HepG2 (cell line): ENCODE data around the gene KIF3C. TPM values are rescaled to one million over a fixed set of nuclear protein-coding genes. Genes with fewer than 3 reads are reported as not detected.

ENCODE experiments used
- ATF7 ChIP-seq, 2 experiments: fragments of 450-650 bp in 1 of 2; sonication (generic) in 1 of 2; formaldehyde crosslinking in 1 of 2; IDR thresholded peaks; 2 replicates each; pipeline versions ENCODE4 v1.4.0 to v1.6.1; 2016 to 2020; ENCODE audit warnings: antibody characterized with exemption in 1 of 2, mild to moderate bottlenecking in 1 of 2, missing genetic modification reagents in 1 of 2
- CREB1 ChIP-seq, 2 experiments: fragments of 450-650 bp in 1 of 2; IDR thresholded peaks; 2 replicates each; pipeline ENCODE4 v1.6.1; 2016 to 2017; ENCODE audit warnings: control low read depth in 1 of 2, mild to moderate bottlenecking in 1 of 2, missing compliant biosample characterization in 1 of 2, missing genetic modification characterization in 1 of 2
- GFI1 ChIP-seq: sonication (generic); formaldehyde crosslinking; IDR thresholded peaks from 2 replicates; pipeline ENCODE4 v1.5.0; 2020; ENCODE audit warnings: missing genetic modification reagents, mild to moderate bottlenecking, borderline replicate concordance
- ZBTB7A ChIP-seq: sonication (generic); formaldehyde crosslinking; IDR thresholded peaks from 2 replicates; pipeline ENCODE4 v1.8.0; 2022; ENCODE audit warnings: mild to moderate bottlenecking, missing genetic modification reagents
- ZNF20 ChIP-seq: sonication (generic); formaldehyde crosslinking; IDR thresholded peaks from 2 replicates; pipeline ENCODE4 v1.4.0; 2020; ENCODE audit warnings: mild to moderate bottlenecking, moderate library complexity, missing genetic modification reagents
- ZNF253 ChIP-seq: sonication (generic); formaldehyde crosslinking; IDR thresholded peaks from 2 replicates; pipeline ENCODE4 v1.8.0; 2022; ENCODE audit warnings: mild to moderate bottlenecking, missing genetic modification reagents, borderline replicate concordance
- ZNF331 ChIP-seq: sonication (generic); formaldehyde crosslinking; IDR thresholded peaks from 2 replicates; pipeline ENCODE4 v1.4.0; 2020; ENCODE audit warnings: missing genetic modification reagents
- ZNF333 ChIP-seq: sonication (generic); formaldehyde crosslinking; IDR thresholded peaks from 2 replicates; pipeline ENCODE4 v1.4.0; 2020; ENCODE audit warnings: mild to moderate bottlenecking, missing genetic modification reagents, borderline replicate concordance
- ZNF33B ChIP-seq: sonication (generic); formaldehyde crosslinking; IDR thresholded peaks from 2 replicates; pipeline ENCODE4 v1.5.1; 2020; ENCODE audit warnings: mild to moderate bottlenecking, missing genetic modification reagents
- ZNF383 ChIP-seq: sonication (generic); formaldehyde crosslinking; IDR thresholded peaks from 2 replicates; pipeline ENCODE4 v1.4.0; 2020; ENCODE audit warnings: missing genetic modification reagents, mild to moderate bottlenecking, borderline replicate concordance
- ZNF772 ChIP-seq: sonication (generic); formaldehyde crosslinking; IDR thresholded peaks from 2 replicates; pipeline ENCODE4 v1.5.0; 2020; ENCODE audit warnings: mild to moderate bottlenecking, missing genetic modification reagents
- polyA plus RNA-seq, 8 experiments: library from polyadenylated mRNA; depleted of rRNA in 3 of 8; stranded (reverse) in 7 of 8; unstranded in 1 of 8; fragments of >200 nt; fragmentation: Illumina TruSeq in 4 of 8; extraction: Trizol in 4 of 8; gene quantifications; 2 replicates each; pipeline versions ENCODE4 v1.2.1 to v1.2.3, GENCODE V29; 2011 to 2016; ENCODE audit warnings: low read depth in 4 of 8, missing spikeins in 1 of 8, mixed read lengths in 1 of 8; ENCODE audit not compliant: insufficient read depth in 1 of 8
- total RNA-seq, 5 experiments: library from RNA; depleted of rRNA; stranded (reverse); fragments of >200 nt; fragmentation: Illumina TruSeq; extraction: Trizol; gene quantifications; 2 replicates each; pipeline ENCODE4 v1.2.3, GENCODE V29; 2016; ENCODE audit warnings: low read depth in 1 of 5
- TF ChIP-seq, protein P1 (sequence below): sonication (generic); formaldehyde crosslinking; IDR thresholded peaks from 2 replicates; pipeline ENCODE4 v1.9.0; 2022; ENCODE audit warnings: missing genetic modification reagents, mild to moderate bottlenecking, borderline replicate concordance
- TF ChIP-seq, protein P2 (sequence below): conservative IDR thresholded peaks from 2 replicates; pipeline ENCODE4 v1.6.1; 2018; ENCODE audit warnings: missing genetic modification reagents

Gene KIF3C
- total and polyA plus RNA-seq, 2 of the 13 experiments (the other 11 are each of a cell fraction or from before 2014, with no cell fraction given) = 3.6 to 4.9 TPM

GRCh38 chr2:25982968-25983280 lies 627 bp upstream of the KIF3C start (continued):
- peak; percentile 6; the same call in 1 of the 2 replicates for TF ChIP-seq ZNF331 (CRISPR knock-in tag)
- TF ChIP-seq CREB1 (IDR thresholded peaks at IDR 0.05) = no peak
- no peak for TF ChIP-seq CREB1 (CRISPR knock-in tag; IDR thresholded peaks at IDR 0.05)
- TF ChIP-seq ZNF33B (CRISPR knock-in tag) = no peak
- no peak for TF ChIP-seq ZNF383 (CRISPR knock-in tag)
- TF ChIP-seq ZNF333 (CRISPR knock-in tag) = 0 out of 2 replicates have a peak, but pooled peaks have one; percentile 11
- TF ChIP-seq, protein P1, sequence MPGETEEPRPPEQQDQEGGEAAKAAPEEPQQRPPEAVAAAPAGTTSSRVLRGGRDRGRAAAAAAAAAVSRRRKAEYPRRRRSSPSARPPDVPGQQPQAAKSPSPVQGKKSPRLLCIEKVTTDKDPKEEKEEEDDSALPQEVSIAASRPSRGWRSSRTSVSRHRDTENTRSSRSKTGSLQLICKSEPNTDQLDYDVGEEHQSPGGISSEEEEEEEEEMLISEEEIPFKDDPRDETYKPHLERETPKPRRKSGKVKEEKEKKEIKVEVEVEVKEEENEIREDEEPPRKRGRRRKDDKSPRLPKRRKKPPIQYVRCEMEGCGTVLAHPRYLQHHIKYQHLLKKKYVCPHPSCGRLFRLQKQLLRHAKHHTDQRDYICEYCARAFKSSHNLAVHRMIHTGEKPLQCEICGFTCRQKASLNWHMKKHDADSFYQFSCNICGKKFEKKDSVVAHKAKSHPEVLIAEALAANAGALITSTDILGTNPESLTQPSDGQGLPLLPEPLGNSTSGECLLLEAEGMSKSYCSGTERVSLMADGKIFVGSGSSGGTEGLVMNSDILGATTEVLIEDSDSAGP (CRISPR knock-in tag) = peak; percentile 43; the same call in 1 of the 2 replicates
- TF ChIP-seq ATF7 (IDR thresholded peaks at IDR 0.05) = no peak
- 0 out of 2 replicates have a peak, but pooled peaks have one; percentile 55 for TF ChIP-seq ATF7 (CRISPR knock-in tag; IDR thresholded peaks at IDR 0.05)
- TF ChIP-seq, protein P2, sequence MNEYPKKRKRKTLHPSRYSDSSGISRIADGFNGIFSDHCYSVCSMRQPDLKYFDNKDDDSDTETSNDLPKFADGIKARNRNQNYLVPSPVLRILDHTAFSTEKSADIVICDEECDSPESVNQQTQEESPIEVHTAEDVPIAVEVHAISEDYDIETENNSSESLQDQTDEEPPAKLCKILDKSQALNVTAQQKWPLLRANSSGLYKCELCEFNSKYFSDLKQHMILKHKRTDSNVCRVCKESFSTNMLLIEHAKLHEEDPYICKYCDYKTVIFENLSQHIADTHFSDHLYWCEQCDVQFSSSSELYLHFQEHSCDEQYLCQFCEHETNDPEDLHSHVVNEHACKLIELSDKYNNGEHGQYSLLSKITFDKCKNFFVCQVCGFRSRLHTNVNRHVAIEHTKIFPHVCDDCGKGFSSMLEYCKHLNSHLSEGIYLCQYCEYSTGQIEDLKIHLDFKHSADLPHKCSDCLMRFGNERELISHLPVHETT (CRISPR knock-in tag) = 0 out of 2 replicates have a peak, but pooled peaks have one; percentile 1
- TF ChIP-seq ZNF253 (CRISPR knock-in tag) = peak; percentile 54; the same call in 1 of the 2 replicates
- 0 out of 2 replicates have a peak, but pooled peaks have one; percentile 7 for TF ChIP-seq ZNF772 (CRISPR knock-in tag)
- TF ChIP-seq ZNF20 (CRISPR knock-in tag) = no peak
- TF ChIP-seq ZBTB7A = 0 out of 2 replicates have a peak, but pooled peaks have one; percentile 0
- 0 out of 2 replicates have a peak, but pooled peaks have one; percentile 10 for TF ChIP-seq GFI1 (CRISPR knock-in tag)
- TF ChIP-seq, all 625 proteins: peak for 36
